Astrocyte (in vitro differentiated cells and primary cell): ENCODE results near the gene PPP4C. TPM values are rescaled to one million over a fixed set of nuclear protein-coding genes. Genes with fewer than 3 reads are reported as not detected.

ENCODE experiments used
- DNase-seq: peaks from one replicate; pipeline ENCODE4 v3.0.0-alpha.2; 2010; ENCODE audit warnings: low read depth
- FAIRE-seq: peaks from 2 replicates; lab custom pipeline; 2011; peaks lifted over from hg19 to GRCh38; lab: Jason Lieb, UNC
- H2AFZ ChIP-seq: 2 replicates; pipeline ENCODE4 v1.6.0; 2012; ENCODE audit warnings: low read depth, low read length, inconsistent platforms
- H3K27ac ChIP-seq: 2 replicates; pipeline ENCODE4 v1.5.1; 2011; ENCODE audit warnings: low read depth, low read length, inconsistent platforms
- H3K27me3 ChIP-seq: 2 replicates; pipeline ENCODE4 v1.6.0; 2011; ENCODE audit warnings: low read length, inconsistent platforms; ENCODE audit not compliant: insufficient read depth
- H3K36me3 ChIP-seq: 2 replicates; pipeline ENCODE4 v1.5.1; 2011; ENCODE audit warnings: low read length, inconsistent platforms; ENCODE audit not compliant: insufficient read depth
- H3K4me1 ChIP-seq: 2 replicates; pipeline ENCODE4 v1.5.1; 2011; ENCODE audit warnings: low read length, inconsistent platforms; ENCODE audit not compliant: insufficient read depth
- H3K4me2 ChIP-seq: 2 replicates; pipeline ENCODE4 v1.6.0; 2012; ENCODE audit warnings: low read length, inconsistent platforms
- H3K4me3 ChIP-seq: 2 replicates; pipeline ENCODE4 v1.5.1; 2011; ENCODE audit warnings: low read depth, mild to moderate bottlenecking, low read length, inconsistent platforms; ENCODE audit not compliant: insufficient read depth
- H3K79me2 ChIP-seq: 2 replicates; pipeline ENCODE4 v1.6.0; 2012; ENCODE audit warnings: mild to moderate bottlenecking, low read length, inconsistent platforms; ENCODE audit not compliant: insufficient read depth
- H3K9ac ChIP-seq: 2 replicates; pipeline ENCODE4 v1.6.0; 2012; ENCODE audit warnings: mild to moderate bottlenecking, low read length, inconsistent platforms
- H3K9me3 ChIP-seq: 2 replicates; pipeline ENCODE4 v1.5.1; 2012; ENCODE audit warnings: low read depth, mild to moderate bottlenecking, low read length, inconsistent platforms; ENCODE audit not compliant: insufficient read depth
- H4K20me1 ChIP-seq: 2 replicates; pipeline ENCODE4 v1.6.0; 2012; ENCODE audit warnings: low read length, inconsistent platforms; ENCODE audit not compliant: insufficient read depth
- H3K27ac Mint-ChIP-seq: one replicate; pipeline ENCODE4 v1.8.0; 2021; ENCODE audit warnings: mild to moderate bottlenecking, mixed read lengths; ENCODE audit not compliant: unreplicated experiment
- H3K27me3 Mint-ChIP-seq: one replicate; pipeline ENCODE4 v1.8.0; 2021; ENCODE audit warnings: low read depth, mixed read lengths; ENCODE audit not compliant: unreplicated experiment
- H3K36me3 Mint-ChIP-seq: one replicate; pipeline ENCODE4 v1.8.0; 2021; ENCODE audit warnings: low read depth, mixed read lengths; ENCODE audit not compliant: unreplicated experiment
- H3K4me1 Mint-ChIP-seq: one replicate; pipeline ENCODE4 v1.8.0; 2021; ENCODE audit warnings: low read depth, mixed read lengths; ENCODE audit not compliant: unreplicated experiment
- H3K4me3 Mint-ChIP-seq: one replicate; pipeline ENCODE4 v1.8.0; 2021; ENCODE audit warnings: mild to moderate bottlenecking, moderate library complexity, mixed read lengths; ENCODE audit not compliant: unreplicated experiment
- H3K9me3 Mint-ChIP-seq: one replicate; pipeline ENCODE4 v1.8.0; 2021; ENCODE audit warnings: mild to moderate bottlenecking, mixed read lengths; ENCODE audit not compliant: unreplicated experiment
- EZH2 ChIP-seq: IDR thresholded peaks from 2 replicates; pipeline ENCODE4 v1.6.1; 2012; ENCODE audit warnings: mild to moderate bottlenecking, low read length, inconsistent platforms; ENCODE audit not compliant: insufficient read depth
- total RNA-seq: library from RNA; stranded (reverse); gene quantifications from 2 replicates; pipeline ENCODE4 v1.2.1, GENCODE V29; 2021
- TF ChIP-seq, protein P1 (sequence below): IDR thresholded peaks from 2 replicates; pipeline ENCODE4 v1.5.1; 2011; ENCODE audit warnings: low read depth, mild to moderate bottlenecking, inconsistent platforms, low read length, moderate library complexity; ENCODE audit not compliant: insufficient read depth

PPP4C gene
- total RNA-seq, 1 donor from 2014 or later: 140 TPM

- DNase-seq (no peak), FAIRE-seq (no peak)
- Mint-ChIP-seq H3K27ac (peak overlapping the region; percentile 41), H3K4me3 (no peak overlapping the region), H3K27me3 (no peaks in the 10 kb centered on the region), H3K4me1 (peaks cover 14% of the 10 kb centered on the region), H3K36me3 (peaks cover 14% of the 10 kb centered on the region), H3K9me3 (no peaks in the 10 kb centered on the region)
- Histone ChIP-seq H3K79me2 (no peaks in the 10 kb centered on the region), H3K9ac (no peak overlapping the region), H3K9me3 (no peaks in the 10 kb centered on the region), H3K4me3 (no peak overlapping the region), H3K4me1 (peaks cover 18% of the 10 kb centered on the region), H3K27ac (no peak overlapping the region), H3K4me2 (no peak overlapping the region), H4K20me1 (peaks cover 2% of the 10 kb centered on the region), H3K36me3 (no peaks in the 10 kb centered on the region), H3K27me3 (no peaks in the 10 kb centered on the region), H2AFZ (no peak overlapping the region)
- no peak for TF ChIP-seq EZH2
- TF ChIP-seq, protein P1, sequence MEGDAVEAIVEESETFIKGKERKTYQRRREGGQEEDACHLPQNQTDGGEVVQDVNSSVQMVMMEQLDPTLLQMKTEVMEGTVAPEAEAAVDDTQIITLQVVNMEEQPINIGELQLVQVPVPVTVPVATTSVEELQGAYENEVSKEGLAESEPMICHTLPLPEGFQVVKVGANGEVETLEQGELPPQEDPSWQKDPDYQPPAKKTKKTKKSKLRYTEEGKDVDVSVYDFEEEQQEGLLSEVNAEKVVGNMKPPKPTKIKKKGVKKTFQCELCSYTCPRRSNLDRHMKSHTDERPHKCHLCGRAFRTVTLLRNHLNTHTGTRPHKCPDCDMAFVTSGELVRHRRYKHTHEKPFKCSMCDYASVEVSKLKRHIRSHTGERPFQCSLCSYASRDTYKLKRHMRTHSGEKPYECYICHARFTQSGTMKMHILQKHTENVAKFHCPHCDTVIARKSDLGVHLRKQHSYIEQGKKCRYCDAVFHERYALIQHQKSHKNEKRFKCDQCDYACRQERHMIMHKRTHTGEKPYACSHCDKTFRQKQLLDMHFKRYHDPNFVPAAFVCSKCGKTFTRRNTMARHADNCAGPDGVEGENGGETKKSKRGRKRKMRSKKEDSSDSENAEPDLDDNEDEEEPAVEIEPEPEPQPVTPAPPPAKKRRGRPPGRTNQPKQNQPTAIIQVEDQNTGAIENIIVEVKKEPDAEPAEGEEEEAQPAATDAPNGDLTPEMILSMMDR: no peak
Observed at GRCh38 chr16:30088832-30089624, 13.2 kb downstream of the PPP4C start.

DNA sequence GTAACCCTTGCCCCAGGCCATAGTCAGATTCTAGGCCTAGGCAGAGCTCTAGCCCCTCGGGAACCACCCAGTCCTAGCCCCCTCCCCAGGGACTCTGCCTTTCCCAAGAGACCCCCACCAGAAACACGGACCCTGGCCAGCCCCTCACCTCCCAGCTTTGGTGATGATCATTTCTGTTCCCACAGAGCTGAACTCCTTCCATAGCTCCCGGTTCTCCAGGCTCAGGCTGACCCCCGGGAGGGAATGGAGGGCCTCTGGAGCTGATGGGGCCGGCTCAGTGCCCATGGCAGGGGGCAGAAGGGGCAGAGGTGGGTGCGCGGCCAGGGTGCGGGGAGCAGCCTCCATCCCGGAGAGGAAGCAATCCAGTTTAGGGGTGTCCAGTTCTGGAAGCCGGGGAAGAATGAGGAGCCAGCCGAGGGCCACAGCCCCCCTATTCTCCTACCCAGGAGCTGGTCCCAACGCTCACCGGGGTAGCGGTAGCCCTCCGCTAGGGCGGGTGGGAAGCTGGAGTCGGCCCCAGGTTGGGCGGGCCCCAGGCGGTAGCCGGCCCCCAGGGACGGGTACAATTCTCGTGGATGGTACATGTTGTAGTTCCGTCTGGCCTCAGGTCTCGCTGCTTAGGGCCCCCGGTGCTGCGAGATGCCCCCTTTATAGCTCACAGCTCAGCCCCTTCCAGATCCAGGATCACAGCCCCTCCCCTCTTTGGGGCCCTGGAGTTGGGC lies 15.0 kb downstream of the PPP4C start:
- no peaks in the 10 kb centered on the region for H3K36me3 ChIP-seq
- H3K4me1 ChIP-seq: peaks cover 24% of the 10 kb centered on the region
- FAIRE-seq: no peak
- Mint-ChIP-seq H3K4me1 (peaks cover 14% of the 10 kb centered on the region), H3K4me3 (peak overlapping the region; percentile 57), H3K27ac (no peak overlapping the region), H3K36me3 (peaks cover 14% of the 10 kb centered on the region), H3K27me3 (no peaks in the 10 kb centered on the region), H3K9me3 (peaks cover 2% of the 10 kb centered on the region)
- H2AFZ ChIP-seq: no peak overlapping the region
- TF ChIP-seq, protein P1: no peak
- TF ChIP-seq EZH2: no peak
- H3K27ac ChIP-seq: no peak overlapping the region
- peaks cover 3% of the 10 kb centered on the region for H3K79me2 ChIP-seq
- H3K9me3 ChIP-seq: no peaks in the 10 kb centered on the region
- DNase-seq: no peak
- no peaks in the 10 kb centered on the region for H4K20me1 ChIP-seq
- no peaks in the 10 kb centered on the region for H3K27me3 ChIP-seq
- H3K4me2 ChIP-seq: peak overlapping the region; percentile 14
- no peak overlapping the region for H3K4me3 ChIP-seq
- no peak overlapping the region for H3K9ac ChIP-seq
